GM20000 (cell line): ENCODE measurements around the gene ZDHHC17.
A peak's percentile ranks its signal among the peaks of the same experiment; 100 is the strongest.

ENCODE experiments used
- DNase-seq: peaks from one replicate; pipeline ENCODE4 v3.0.0; 2012; ENCODE audit warnings: low spot score
- TF ChIP-seq, protein P1 (sequence below): IDR thresholded peaks from 2 replicates; pipeline ENCODE4 v1.5.1; 2012; ENCODE audit warnings: mild to moderate bottlenecking, control low read depth; ENCODE audit errors: extremely low read depth, missing control alignments

ZDHHC17 gene

DNA sequence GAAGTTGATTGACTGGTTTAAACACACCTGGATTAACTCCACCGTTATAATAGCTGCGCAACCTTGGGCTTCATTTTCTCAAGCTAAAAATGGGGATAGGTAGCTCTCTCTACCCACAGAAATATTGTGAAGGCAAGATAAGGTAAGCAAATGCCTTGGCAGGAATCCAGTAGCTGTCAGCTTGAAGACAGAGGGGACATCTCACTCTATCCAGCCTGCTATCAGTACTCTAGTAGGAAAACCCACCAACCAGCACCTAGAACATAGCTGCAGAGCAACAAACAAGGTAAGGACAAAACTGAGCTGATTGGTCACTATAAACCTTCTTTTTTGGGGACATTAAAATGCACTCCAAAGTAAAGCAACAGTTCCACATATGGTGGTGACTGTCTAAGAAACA, 107.2 kb downstream of the ZDHHC17 start:
- no peak for DNase-seq
- TF ChIP-seq, protein P1, sequence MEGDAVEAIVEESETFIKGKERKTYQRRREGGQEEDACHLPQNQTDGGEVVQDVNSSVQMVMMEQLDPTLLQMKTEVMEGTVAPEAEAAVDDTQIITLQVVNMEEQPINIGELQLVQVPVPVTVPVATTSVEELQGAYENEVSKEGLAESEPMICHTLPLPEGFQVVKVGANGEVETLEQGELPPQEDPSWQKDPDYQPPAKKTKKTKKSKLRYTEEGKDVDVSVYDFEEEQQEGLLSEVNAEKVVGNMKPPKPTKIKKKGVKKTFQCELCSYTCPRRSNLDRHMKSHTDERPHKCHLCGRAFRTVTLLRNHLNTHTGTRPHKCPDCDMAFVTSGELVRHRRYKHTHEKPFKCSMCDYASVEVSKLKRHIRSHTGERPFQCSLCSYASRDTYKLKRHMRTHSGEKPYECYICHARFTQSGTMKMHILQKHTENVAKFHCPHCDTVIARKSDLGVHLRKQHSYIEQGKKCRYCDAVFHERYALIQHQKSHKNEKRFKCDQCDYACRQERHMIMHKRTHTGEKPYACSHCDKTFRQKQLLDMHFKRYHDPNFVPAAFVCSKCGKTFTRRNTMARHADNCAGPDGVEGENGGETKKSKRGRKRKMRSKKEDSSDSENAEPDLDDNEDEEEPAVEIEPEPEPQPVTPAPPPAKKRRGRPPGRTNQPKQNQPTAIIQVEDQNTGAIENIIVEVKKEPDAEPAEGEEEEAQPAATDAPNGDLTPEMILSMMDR: no peak

DNA sequence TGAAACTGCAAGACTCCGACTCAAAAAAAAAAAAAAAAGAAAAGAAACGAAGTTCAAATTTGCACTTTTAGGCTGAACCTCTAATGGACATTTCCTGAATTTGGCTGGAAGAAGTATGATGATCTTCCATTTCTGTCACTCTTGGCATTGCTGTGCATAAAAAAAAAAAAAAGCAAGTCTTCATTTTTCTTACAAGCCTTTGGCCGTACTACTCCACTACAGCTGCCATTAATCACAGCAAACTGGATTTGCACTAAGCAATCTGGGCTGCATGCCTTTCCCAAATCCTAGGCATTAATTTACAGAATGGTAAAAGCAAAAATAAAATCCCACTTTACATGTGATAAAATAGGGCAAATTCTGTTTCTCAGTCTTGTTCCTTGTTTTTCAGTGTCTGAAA, 107.8 kb downstream of the ZDHHC17 start:
- TF ChIP-seq, protein P1: no peak
- DNase-seq: no peak

DNA sequence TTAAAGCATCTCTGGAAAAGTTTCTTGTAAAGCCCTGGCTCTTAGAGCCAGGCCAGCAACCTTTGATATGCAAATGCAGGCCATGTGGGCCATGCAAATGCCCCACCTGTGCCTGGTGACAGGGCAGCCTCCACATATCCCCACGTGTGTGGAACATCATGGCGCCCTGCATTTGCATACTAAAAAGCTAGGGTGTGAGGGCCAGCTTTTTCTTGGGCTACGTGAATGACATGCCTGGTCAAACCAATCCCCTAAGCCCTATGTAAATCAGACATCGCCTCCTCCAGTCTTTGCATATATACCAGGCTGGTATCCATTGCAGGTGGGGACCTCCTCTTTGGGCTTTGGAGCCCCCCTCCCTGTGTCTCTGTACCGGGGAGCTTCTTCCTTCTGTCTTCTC, 108.5 kb downstream of the ZDHHC17 start:
- TF ChIP-seq, protein P1: no peak
- DNase-seq: no peak

DNA sequence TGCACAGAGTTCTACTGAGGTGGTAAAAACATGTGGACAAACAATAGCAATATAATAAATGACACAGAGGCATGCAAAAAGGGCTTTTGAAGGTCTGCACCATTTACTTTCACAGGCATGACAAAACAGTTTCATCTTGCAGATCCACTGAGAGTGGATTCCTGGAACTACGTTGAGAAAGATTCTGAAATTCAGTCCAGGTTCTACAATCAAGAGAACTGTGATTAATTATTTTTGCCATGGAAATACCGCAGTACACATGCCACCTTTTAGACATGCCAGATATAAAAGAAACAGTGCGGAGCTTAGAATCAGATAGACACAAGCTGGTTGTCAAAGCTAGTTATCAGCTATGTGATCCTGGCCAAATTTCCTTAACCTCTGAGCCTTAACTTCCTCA, 110.1 kb downstream of the ZDHHC17 start:
- DNase-seq: no peak
- TF ChIP-seq, protein P1: no peak

DNA sequence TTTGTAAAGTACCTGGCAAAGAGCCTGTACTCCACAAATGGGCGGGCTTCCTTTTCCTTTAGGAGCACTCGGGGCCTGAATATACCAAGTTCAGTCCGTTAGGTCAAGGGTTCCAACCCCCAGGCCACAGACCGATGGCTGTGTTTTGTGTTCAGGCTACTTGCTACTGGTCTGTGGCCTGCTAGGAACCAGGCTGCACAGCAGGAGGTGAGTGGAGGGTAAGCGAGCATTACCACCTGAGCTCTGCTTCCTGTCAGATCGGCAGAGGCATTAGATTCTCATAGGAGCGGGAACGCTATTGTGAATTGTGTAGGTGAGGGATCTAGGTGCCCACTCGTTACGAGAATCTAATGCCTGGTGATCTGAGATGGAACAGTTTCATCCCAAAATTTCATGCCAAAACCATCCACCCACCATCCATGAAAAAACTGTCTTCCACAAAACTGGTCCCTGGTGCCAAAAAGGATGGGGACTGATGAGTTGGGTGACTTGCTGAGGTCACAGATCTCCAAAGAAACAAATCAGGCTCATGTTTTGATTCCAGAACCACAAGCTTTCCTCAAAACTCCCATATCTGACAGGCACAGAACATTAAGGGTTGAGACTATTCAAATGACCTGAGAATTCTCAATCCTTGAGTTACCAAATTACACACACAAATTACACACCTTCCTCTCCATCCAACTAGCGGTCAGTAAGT, 110.7 kb downstream of the ZDHHC17 start:
- TF ChIP-seq, protein P1: no peak
- DNase-seq: no peak

DNA sequence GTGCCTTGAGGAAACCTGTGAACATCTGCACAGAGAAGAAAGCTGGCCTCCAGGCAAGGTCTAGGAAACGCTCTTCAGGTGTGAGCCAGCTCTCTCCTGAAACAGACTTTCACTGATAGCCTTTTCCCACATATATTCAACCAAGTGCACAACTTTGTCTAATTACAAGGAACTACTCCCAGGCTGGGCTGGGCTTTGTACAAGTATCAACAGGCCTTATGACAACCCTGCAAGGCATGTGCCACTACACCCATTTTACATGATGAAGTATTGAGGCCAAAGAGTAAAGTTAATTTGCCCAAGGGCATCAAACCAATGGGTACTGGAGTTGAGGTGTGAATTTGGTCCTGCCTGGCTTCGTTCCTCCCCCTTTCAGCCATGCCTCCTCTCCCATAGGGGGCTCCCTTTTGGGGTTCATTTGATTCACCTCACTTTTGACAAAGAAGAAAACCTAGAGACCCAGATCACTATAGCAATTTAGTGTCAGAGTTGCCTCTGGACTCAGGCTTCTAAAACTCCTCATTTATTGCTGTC, 112.8 kb downstream of the ZDHHC17 start:
- TF ChIP-seq, protein P1: no peak
- no peak for DNase-seq

DNA sequence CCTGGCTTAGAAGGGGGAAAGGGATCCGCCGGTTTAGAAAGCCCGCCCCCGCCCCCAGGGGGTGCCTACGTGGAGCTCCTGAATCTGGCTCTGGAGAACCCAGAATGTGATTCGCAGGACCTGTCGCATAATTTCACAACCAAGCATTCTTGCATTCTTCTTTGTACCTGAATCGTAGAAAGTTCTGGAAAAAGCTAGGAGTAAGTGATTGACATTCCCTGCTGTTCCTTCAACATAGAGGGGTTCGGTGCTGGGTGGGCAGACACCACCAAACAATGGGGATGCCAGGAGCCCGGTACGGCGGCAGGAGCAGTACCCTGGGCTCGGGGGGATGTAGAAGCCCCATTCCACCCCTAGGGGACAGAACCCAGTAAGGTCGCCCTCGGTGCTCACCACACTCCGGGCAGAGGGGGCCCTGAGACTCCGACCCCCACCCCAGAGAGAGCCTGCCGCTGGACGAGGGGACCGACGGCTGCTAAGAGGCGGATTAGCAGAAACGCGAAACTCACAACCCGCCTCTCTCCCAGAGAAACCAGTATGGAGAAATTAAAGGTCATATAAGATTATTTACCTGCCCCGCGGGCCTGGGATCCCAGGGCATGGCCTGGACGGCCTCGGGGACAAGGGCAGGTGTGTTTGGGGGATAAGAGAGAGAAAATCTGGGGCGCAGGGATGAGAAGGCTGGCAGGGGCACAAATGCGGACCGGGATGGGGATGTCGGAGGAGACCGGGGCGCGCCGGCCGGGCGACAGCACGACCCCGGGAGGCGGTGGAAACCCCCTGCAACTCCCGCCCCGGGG, 114.4 kb downstream of the ZDHHC17 start:
- TF ChIP-seq, protein P1: no peak
- DNase-seq: peak; percentile 51
